Right lobe of liver (tissue), 4 donors: ENCODE results near the gene CELF4.

ENCODE experiments used
- CTCF ChIP-seq, 4 donors: fragments of 200-600 bp in 3 of 4; fragments of 450-650 bp in 1 of 4; IDR thresholded peaks; one replicate each; pipeline versions ENCODE4 v1.5.1 to v1.8.0; 2016 to 2022; ENCODE audit warnings: antibody characterized with exemption in 4 of 4, mild to moderate bottlenecking in 2 of 4
- POLR2A ChIP-seq: fragments of 450-650 bp; IDR thresholded peaks from one replicate; pipeline ENCODE4 v1.6.1; 2017; ENCODE audit warnings: antibody characterized with exemption, mild to moderate bottlenecking
- donor health status: DM: no; HTN: no; CAD: no.
- donor health status: DM: no; HTN: no; CAD: no.
- donor health status: DM: no; HTN: yes; CAD: no.

GRCh38 chr18:37571266-37571665, 5.7 kb upstream of the CELF4 start:
- TF ChIP-seq CTCF (IDR thresholded peaks at IDR 0.05) (no peak), POLR2A (no peak)
